HepG2 (cell line): ENCODE results near the gene SPAG4. TPM values are rescaled to one million over a fixed set of nuclear protein-coding genes. Genes with fewer than 3 reads are reported as not detected.

Source experiments
- ATAC-seq: fragments of 200-7000 bp; cut with Tn5 transposase; 3 replicates; pipeline ENCODE4 v1.9.1; 2020; ENCODE audit warnings: mild to moderate bottlenecking, moderate library complexity
- BruUV-seq: library from RNA; stranded (reverse); fragments of 400-500 nt; replicated peaks from 2 replicates; lab custom pipeline; 2021; lab: Mats Ljungman, UMichigan
- CTCF ChIA-PET: fragments of 300-600 bp; formaldehyde crosslinking; extraction: SDS; loops from one replicate; lab custom pipeline; 2021; ENCODE audit warnings: low total read pairs, inconsistent platforms, low intra/inter-chr PET ratio; lab: Yijun Ruan, JAX
- POLR2A ChIA-PET: fragments of 350-600 bp; sonication (Branson Sonifier 250); formaldehyde crosslinking; loops from one replicate; lab custom pipeline; 2020; ENCODE audit warnings: antibody characterized with exemption, inconsistent platforms; lab: Yijun Ruan, JAX
- DNase-seq: peaks from one replicate; pipeline ENCODE4 v3.0.0-alpha.2; 2015; ENCODE audit warnings: low spot score
- FAIRE-seq: peaks from 3 replicates; lab custom pipeline; 2011; peaks lifted over from hg19 to GRCh38; lab: Jason Lieb, UNC
- H2AFZ ChIP-seq: one replicate; pipeline ENCODE4 v1.6.1; 2011; ENCODE audit warnings: low read length, inconsistent platforms
- H3K27ac ChIP-seq: fragments of 300-600 bp; 3 replicates; pipeline ENCODE4 v1.8.0; 2011; ENCODE audit warnings: mixed run types, mild to moderate bottlenecking, mixed read lengths, low read length, inconsistent platforms; ENCODE audit not compliant: insufficient read depth; ENCODE audit errors: extremely low read length
- H3K27me3 ChIP-seq, 2 experiments: fragments of 200-600 bp in 1 of 2; 2 replicates in 1 of 2; 3 replicates in 1 of 2; pipeline versions ENCODE4 v1.6.0 to v1.8.0; 2011; ENCODE audit warnings: low read length in 2 of 2, mild to moderate bottlenecking in 2 of 2, moderate library complexity in 2 of 2, inconsistent platforms in 1 of 2; ENCODE audit not compliant: insufficient read depth in 2 of 2, control insufficient read depth in 1 of 2
- H3K36me3 ChIP-seq, 2 experiments: fragments of 200-600 bp in 1 of 2; replicated peaks in 1 of 2; 2 replicates in 1 of 2; 3 replicates in 1 of 2; pipeline versions ENCODE4 v1.5.1 to v1.8.0; 2011; ENCODE audit warnings: low read length in 2 of 2, inconsistent platforms in 1 of 2; ENCODE audit not compliant: insufficient read depth in 2 of 2, control insufficient read depth in 1 of 2
- H3K4me1 ChIP-seq: 2 replicates; pipeline ENCODE4 v1.5.1; 2012; ENCODE audit warnings: low read length, inconsistent platforms; ENCODE audit not compliant: insufficient read depth
- H3K4me2 ChIP-seq: 2 replicates; pipeline ENCODE4 v1.6.0; 2011; ENCODE audit warnings: low read depth, low read length, inconsistent platforms
- H3K4me3 ChIP-seq, 3 experiments: fragments of 200-600 bp in 1 of 3; sonication (generic), shearing (Covaris generic) in 1 of 3; replicated peaks in 1 of 3; 2 replicates each; pipeline ENCODE4 v1.5.1; 2011 to 2016; ENCODE audit warnings: low read length in 3 of 3, inconsistent platforms in 2 of 3, low read depth in 2 of 3, mild to moderate bottlenecking in 2 of 3, control low read depth in 1 of 3, mixed read lengths in 1 of 3; ENCODE audit not compliant: insufficient read depth in 1 of 3
- H3K79me2 ChIP-seq: one replicate; pipeline ENCODE4 v1.6.1; 2011; ENCODE audit warnings: low read length, inconsistent platforms; ENCODE audit not compliant: insufficient read depth
- H3K9ac ChIP-seq: 2 replicates; pipeline ENCODE4 v1.6.0; 2011; ENCODE audit warnings: mild to moderate bottlenecking, low read depth, low read length, inconsistent platforms; ENCODE audit not compliant: insufficient read depth
- H3K9me3 ChIP-seq: 2 replicates; pipeline ENCODE4 v1.5.1; 2012; ENCODE audit warnings: mild to moderate bottlenecking, low read length
- H4K20me1 ChIP-seq: 2 replicates; pipeline ENCODE4 v1.6.0; 2011; ENCODE audit warnings: inconsistent platforms, mild to moderate bottlenecking, low read length, moderate library complexity; ENCODE audit not compliant: insufficient read depth
- TAF15 ChIP-seq: fragments of 200-400 bp; formaldehyde crosslinking; IDR thresholded peaks from one replicate; pipeline ENCODE4 v1.6.1; 2018; ENCODE audit warnings: mild to moderate bottlenecking, low read depth, low read length; ENCODE audit not compliant: poor library complexity, severe bottlenecking
- ZFP36 ChIP-seq: fragments of 150-350 bp; IDR thresholded peaks from 2 replicates; pipeline ENCODE4 v1.6.1; 2018; ENCODE audit warnings: borderline replicate concordance, low read length, low read depth; ENCODE audit not compliant: partially characterized antibody
- WGBS: methylation state at CpG from one replicate; pipeline ENCODE4 v1.1.6; 2017; ENCODE audit warnings: low lambda C conversion rate; 5-methylcytosine and 5-hydroxymethylcytosine counted together
- in situ Hi-C: cut with HindIII; loops from 2 replicates; pipeline ENCODE4 v1.10.0; 2017; ENCODE audit warnings: low pct_unique_long_range_greater_than_20kb; ENCODE audit not compliant: extremely low pct_ligation_motif_present
- intact Hi-C: fragments of 100-400 bp; cut with micrococcal nuclease; formaldehyde crosslinking; loops from one replicate; pipeline ENCODE4 v1.10.0; 2022; ENCODE audit not compliant: unreplicated experiment
- polyA plus RNA-seq, 8 experiments: library from polyadenylated mRNA; depleted of rRNA in 3 of 8; stranded (reverse) in 7 of 8; unstranded in 1 of 8; fragments of >200 nt; fragmentation: Illumina TruSeq in 4 of 8; extraction: Trizol in 4 of 8; gene quantifications; 2 replicates each; pipeline versions ENCODE4 v1.2.1 to v1.2.3, GENCODE V29; 2011 to 2016; ENCODE audit warnings: low read depth in 4 of 8, missing spikeins in 1 of 8, mixed read lengths in 1 of 8; ENCODE audit not compliant: insufficient read depth in 1 of 8
- total RNA-seq, 5 experiments: library from RNA; depleted of rRNA; stranded (reverse); fragments of >200 nt; fragmentation: Illumina TruSeq; extraction: Trizol; gene quantifications; 2 replicates each; pipeline ENCODE4 v1.2.3, GENCODE V29; 2016; ENCODE audit warnings: low read depth in 1 of 5
- TF ChIP-seq, protein P1 (sequence below): sonication (generic); formaldehyde crosslinking; IDR thresholded peaks from 2 replicates; pipeline ENCODE4 v1.9.0; 2021; ENCODE audit warnings: missing genetic modification reagents, borderline replicate concordance
- TF ChIP-seq, protein P2 (sequence below): sonication (generic); formaldehyde crosslinking; IDR thresholded peaks from 2 replicates; pipeline ENCODE4 v1.4.0; 2020; ENCODE audit warnings: missing genetic modification reagents
- TF ChIP-seq, protein P3 (sequence below), 2 experiments: sonication (generic) in 1 of 2; formaldehyde crosslinking in 1 of 2; IDR thresholded peaks; 2 replicates each; pipeline versions ENCODE4 v1.6.1 to v1.9.0; 2014 to 2022; ENCODE audit warnings: antibody characterized with exemption in 1 of 2, borderline replicate concordance in 1 of 2, inconsistent platforms in 1 of 2, low read depth in 1 of 2, missing genetic modification reagents in 1 of 2

Gene SPAG4
- total and polyA plus RNA-seq, 2 of the 13 experiments (the other 11 are each of a cell fraction or from before 2014, with no cell fraction given), result 5.8 to 137 TPM

DNA sequence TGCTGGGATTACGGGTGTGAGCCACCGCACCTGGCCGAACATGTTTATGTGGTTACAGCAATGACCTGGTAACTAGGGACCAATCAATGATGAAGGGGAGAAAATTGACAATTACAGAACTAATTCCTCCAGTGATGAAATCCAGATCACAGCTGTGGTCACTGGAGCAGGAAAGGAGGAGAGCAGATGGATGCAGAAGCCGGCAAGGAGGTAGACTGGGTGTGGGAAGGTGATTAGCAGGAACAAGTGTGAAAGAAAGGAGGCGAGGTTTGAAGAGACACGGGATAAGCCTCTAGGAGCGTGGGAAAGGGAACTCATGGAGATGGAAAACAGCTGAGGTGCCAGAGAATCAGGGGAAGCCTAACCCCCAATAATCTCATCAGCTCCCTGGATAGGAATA lies 17.2 kb upstream of the SPAG4 start:
- no peaks in the 10 kb centered on the region for H3K9me3 ChIP-seq
- no peak overlapping the region for H3K4me3 ChIP-seq
- ChIA-PET POLR2A (interaction anchor here (0.6 kb wide), 1 partner anchor 21 kb away, joined by 3 read pairs; no protein-coding TSS in a partner anchor), CTCF (no interaction called here)
- H3K79me2 ChIP-seq, result no peaks in the 10 kb centered on the region
- H3K27ac ChIP-seq, result no peak overlapping the region
- no TSS peak for BruUV-seq
- intact Hi-C loops, result no loop called here
- ATAC-seq (no peak), FAIRE-seq (no peak), DNase-seq (no peak)
- no peak overlapping the region for H3K4me2 ChIP-seq
- WGBS, result 56% methylated on average over 7 of the region's 7 CpGs
- TF ChIP-seq, protein P1, sequence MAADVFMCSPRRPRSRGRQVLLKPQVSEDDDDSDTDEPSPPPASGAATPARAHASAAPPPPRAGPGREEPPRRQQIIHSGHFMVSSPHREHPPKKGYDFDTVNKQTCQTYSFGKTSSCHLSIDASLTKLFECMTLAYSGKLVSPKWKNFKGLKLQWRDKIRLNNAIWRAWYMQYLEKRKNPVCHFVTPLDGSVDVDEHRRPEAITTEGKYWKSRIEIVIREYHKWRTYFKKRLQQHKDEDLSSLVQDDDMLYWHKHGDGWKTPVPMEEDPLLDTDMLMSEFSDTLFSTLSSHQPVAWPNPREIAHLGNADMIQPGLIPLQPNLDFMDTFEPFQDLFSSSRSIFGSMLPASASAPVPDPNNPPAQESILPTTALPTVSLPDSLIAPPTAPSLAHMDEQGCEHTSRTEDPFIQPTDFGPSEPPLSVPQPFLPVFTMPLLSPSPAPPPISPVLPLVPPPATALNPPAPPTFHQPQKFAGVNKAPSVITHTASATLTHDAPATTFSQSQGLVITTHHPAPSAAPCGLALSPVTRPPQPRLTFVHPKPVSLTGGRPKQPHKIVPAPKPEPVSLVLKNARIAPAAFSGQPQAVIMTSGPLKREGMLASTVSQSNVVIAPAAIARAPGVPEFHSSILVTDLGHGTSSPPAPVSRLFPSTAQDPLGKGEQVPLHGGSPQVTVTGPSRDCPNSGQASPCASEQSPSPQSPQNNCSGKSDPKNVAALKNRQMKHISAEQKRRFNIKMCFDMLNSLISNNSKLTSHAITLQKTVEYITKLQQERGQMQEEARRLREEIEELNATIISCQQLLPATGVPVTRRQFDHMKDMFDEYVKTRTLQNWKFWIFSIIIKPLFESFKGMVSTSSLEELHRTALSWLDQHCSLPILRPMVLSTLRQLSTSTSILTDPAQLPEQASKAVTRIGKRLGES (CRISPR knock-in tag), result no peak
- no peak overlapping the region for H2AFZ ChIP-seq
- peaks cover 16% of the 10 kb centered on the region; the same call in 1 of the 2 replicates for H3K4me1 ChIP-seq
- H3K36me3 ChIP-seq, result no peaks in the 10 kb centered on the region
- H3K27me3 ChIP-seq, result peaks cover 3 to 30% of the 10 kb centered on the region in 2 experiments; a peak in 4 of 5 replicates
- no peaks in the 10 kb centered on the region for H4K20me1 ChIP-seq
- no peak overlapping the region for H3K9ac ChIP-seq
- in situ Hi-C loops, result no loop called here

DNA sequence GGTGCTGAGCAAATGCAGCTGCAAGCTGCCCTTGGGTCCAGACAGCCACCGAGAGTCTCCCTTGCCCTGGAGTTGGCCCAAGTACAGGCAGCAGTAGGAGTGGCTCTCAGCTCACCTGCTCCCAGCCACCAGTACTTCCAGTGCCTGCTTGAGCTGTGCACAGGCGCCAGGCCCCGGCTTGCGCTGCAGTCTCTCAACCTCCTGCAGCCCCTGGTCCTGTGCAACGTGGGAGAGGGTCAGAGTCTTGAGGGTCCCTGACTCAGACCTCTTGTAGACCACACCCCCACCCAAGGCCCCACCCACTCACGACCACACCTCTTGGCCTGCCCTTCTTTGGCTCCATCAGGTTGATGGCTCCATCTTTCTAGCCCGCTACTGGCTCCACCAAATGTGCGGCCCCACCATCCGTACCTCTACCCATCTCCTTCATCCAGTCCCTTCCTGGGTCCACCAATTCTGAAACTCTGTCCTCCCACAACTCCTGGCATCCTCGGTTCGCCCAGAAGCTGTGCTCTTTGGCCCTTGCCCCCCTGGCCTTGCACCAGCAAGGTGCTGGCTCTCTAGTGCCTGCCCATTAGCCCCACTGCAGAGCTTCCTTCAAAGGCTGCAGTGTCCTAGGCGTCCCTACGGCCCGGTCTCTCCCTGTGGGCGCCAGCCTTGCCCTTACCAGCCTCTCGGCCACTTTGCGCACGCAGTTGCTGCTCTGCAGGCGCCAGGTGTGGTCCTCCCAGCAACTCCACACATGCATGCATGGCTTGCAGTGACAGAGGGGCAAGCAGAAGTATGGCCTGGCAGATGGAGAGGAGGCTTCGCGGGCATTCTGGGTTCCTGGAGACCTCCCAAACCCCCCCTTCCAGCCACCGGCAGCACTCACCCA lies 16.5 kb upstream of the SPAG4 start:
- no peak overlapping the region for H3K9ac ChIP-seq
- no peak overlapping the region for H3K4me3 ChIP-seq
- ChIA-PET POLR2A (interaction anchor here (0.6 kb wide), 1 partner anchor 20 kb away, joined by 3 read pairs; no protein-coding TSS in a partner anchor), CTCF (no interaction called here)
- H3K27ac ChIP-seq, result no peak overlapping the region
- in situ Hi-C loops, result no loop called here
- no peaks in the 10 kb centered on the region for H3K36me3 ChIP-seq
- peak; percentile 47 for ATAC-seq
- no peak for DNase-seq
- H3K9me3 ChIP-seq, result no peaks in the 10 kb centered on the region
- peaks cover 21% of the 10 kb centered on the region for H3K4me1 ChIP-seq
- no peak overlapping the region for H2AFZ ChIP-seq
- WGBS, result 51% methylated on average over 19 of the region's 22 CpGs
- no peaks in the 10 kb centered on the region for H3K79me2 ChIP-seq
- peaks cover 3 to 30% of the 10 kb centered on the region in 2 experiments; a peak in 4 of 5 replicates for H3K27me3 ChIP-seq
- no peak overlapping the region for H3K4me2 ChIP-seq
- intact Hi-C loops, result no loop called here
- BruUV-seq, result no TSS peak
- no peaks in the 10 kb centered on the region for H4K20me1 ChIP-seq
- FAIRE-seq, result no peak
- TF ChIP-seq, protein P2, sequence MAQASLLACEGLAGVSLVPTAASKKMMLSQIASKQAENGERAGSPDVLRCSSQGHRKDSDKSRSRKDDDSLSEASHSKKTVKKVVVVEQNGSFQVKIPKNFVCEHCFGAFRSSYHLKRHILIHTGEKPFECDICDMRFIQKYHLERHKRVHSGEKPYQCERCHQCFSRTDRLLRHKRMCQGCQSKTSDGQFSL (CRISPR knock-in tag), result no peak
- TF ChIP-seq, protein P3, sequence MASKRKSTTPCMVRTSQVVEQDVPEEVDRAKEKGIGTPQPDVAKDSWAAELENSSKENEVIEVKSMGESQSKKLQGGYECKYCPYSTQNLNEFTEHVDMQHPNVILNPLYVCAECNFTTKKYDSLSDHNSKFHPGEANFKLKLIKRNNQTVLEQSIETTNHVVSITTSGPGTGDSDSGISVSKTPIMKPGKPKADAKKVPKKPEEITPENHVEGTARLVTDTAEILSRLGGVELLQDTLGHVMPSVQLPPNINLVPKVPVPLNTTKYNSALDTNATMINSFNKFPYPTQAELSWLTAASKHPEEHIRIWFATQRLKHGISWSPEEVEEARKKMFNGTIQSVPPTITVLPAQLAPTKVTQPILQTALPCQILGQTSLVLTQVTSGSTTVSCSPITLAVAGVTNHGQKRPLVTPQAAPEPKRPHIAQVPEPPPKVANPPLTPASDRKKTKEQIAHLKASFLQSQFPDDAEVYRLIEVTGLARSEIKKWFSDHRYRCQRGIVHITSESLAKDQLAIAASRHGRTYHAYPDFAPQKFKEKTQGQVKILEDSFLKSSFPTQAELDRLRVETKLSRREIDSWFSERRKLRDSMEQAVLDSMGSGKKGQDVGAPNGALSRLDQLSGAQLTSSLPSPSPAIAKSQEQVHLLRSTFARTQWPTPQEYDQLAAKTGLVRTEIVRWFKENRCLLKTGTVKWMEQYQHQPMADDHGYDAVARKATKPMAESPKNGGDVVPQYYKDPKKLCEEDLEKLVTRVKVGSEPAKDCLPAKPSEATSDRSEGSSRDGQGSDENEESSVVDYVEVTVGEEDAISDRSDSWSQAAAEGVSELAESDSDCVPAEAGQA (IDR thresholded peaks at IDR 0.05; ENCODE audit: low read depth), result no peak
- TF ChIP-seq, protein P3 (CRISPR knock-in tag; IDR thresholded peaks at IDR 0.05; ENCODE audit: borderline replicate concordance), result no peak
- TF ChIP-seq ZFP36 (no peak), TAF15 (no peak)
